SU-DHL-6 (cell line): Measurements from ENCODE around the gene SEPTIN2.
"Not testable (repeated sequence)": the region's sequence is repeated elsewhere in the genome, so short reads cannot be mapped to it uniquely, and the experiment has no call there.

Source experiments
- H2AFZ ChIP-seq: fragments of 200-600 bp; sonication (generic); 2 replicates; pipeline ENCODE4 v1.6.1; 2014; ENCODE audit warnings: low read depth, mild to moderate bottlenecking, moderate library complexity, mixed read lengths, antibody characterized with exemption, low read length; ENCODE audit not compliant: severe bottlenecking
- H3F3A ChIP-seq: fragments of 200-600 bp; shearing (Covaris generic); 2 replicates; pipeline ENCODE4 v1.6.0; 2016; ENCODE audit warnings: antibody characterized with exemption, mild to moderate bottlenecking; ENCODE audit not compliant: insufficient read depth
- H3K27ac ChIP-seq: fragments of 200-600 bp; sonication (generic); 2 replicates; pipeline ENCODE4 v1.5.1; 2016; ENCODE audit warnings: low read depth, mild to moderate bottlenecking, low read length, moderate library complexity, mixed read lengths
- H3K27me3 ChIP-seq: fragments of 200-600 bp; sonication (generic), shearing (Covaris generic); 2 replicates; pipeline ENCODE4 v1.6.0; 2014; ENCODE audit warnings: mild to moderate bottlenecking, low read length
- H3K36me3 ChIP-seq: fragments of 200-600 bp; sonication (generic); 2 replicates; pipeline ENCODE4 v1.6.1; 2014; ENCODE audit warnings: mild to moderate bottlenecking, low read length, mixed read lengths
- H3K4me2 ChIP-seq: fragments of 300-600, 200-600 bp; shearing (Covaris generic), sonication (generic); 2 replicates; pipeline ENCODE4 v1.6.0; 2014; ENCODE audit warnings: low read length, low read depth, mild to moderate bottlenecking; ENCODE audit not compliant: poor library complexity, severe bottlenecking
- H3K4me3 ChIP-seq: fragments of 200-600 bp; sonication (generic); 2 replicates; pipeline ENCODE4 v1.5.1; 2014; ENCODE audit warnings: antibody characterized with exemption, low read length, mild to moderate bottlenecking, mixed read lengths; ENCODE audit not compliant: insufficient read depth, poor library complexity, severe bottlenecking
- H3K79me2 ChIP-seq: fragments of 200-600 bp; sonication (generic); 2 replicates; pipeline ENCODE4 v1.6.1; 2014; ENCODE audit warnings: mild to moderate bottlenecking, low read length, moderate library complexity; ENCODE audit not compliant: insufficient read depth
- H3K9ac ChIP-seq: fragments of 200-600 bp; sonication (generic); 2 replicates; pipeline ENCODE4 v1.7.0; 2014; ENCODE audit warnings: mild to moderate bottlenecking, low read length
- H3K9me2 ChIP-seq: fragments of 200-600 bp; sonication (generic); replicated peaks from 2 replicates; pipeline ENCODE4 v1.6.1; 2014; ENCODE audit warnings: low read length; ENCODE audit not compliant: insufficient read depth
- H3K9me3 ChIP-seq: fragments of 200-600 bp; sonication (generic); 2 replicates; pipeline ENCODE4 v1.6.1; 2014; ENCODE audit warnings: low read length, mixed read lengths; ENCODE audit not compliant: insufficient read depth
- H4K20me1 ChIP-seq: fragments of 200-600 bp; sonication (generic); 2 replicates; pipeline ENCODE4 v1.6.1; 2014; ENCODE audit warnings: low read depth, mild to moderate bottlenecking, antibody characterized with exemption, low read length, moderate library complexity, mixed read lengths
- EZH2phosphoT487 ChIP-seq: fragments of 200-600 bp; sonication (generic), shearing (Covaris generic); conservative IDR thresholded peaks from 2 replicates; pipeline ENCODE4 v1.6.1; 2018; ENCODE audit warnings: mild to moderate bottlenecking, antibody characterized with exemption, low read length, moderate library complexity, mixed read lengths
- TF ChIP-seq, protein P1 (sequence below): fragments of 200-600 bp; sonication (generic); IDR thresholded peaks from one replicate; pipeline ENCODE4 v1.5.1; 2017; ENCODE audit warnings: antibody characterized with exemption, mild to moderate bottlenecking, low read length, moderate library complexity; ENCODE audit not compliant: insufficient read depth, poor library complexity, severe bottlenecking

SEPTIN2 gene

DNA sequence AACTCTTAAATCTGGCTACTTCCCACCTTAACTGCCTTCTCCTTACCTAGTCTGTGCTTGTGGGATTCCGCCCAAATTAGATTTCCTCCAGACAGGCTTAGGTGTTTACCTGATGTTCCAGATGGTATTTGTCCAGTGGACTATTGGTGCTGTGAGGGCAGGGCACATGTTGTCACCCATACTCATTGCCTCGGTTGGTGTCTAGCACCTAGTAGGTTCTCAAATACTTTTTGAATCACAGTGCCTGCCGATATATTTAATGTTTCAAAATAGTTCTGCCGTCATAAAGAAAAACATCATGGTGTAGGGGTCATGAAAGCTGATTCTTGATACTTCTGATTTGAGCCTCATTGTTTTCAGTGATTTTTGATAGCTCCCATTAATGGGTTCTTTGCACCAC, 1.1 kb downstream of the SEPTIN2 start:
- Histone ChIP-seq H3K36me3 (peaks cover 10% of the 10 kb centered on the region), H3K9ac (peak overlapping the region; percentile 83), H3F3A (peaks cover 10% of the 10 kb centered on the region; the same call in 1 of the 2 replicates), H3K4me2 (peak overlapping the region; percentile 95), H3K27me3 (no peaks in the 10 kb centered on the region), H3K9me2 (no peaks in the 10 kb centered on the region), H3K79me2 (peaks cover 90% of the 10 kb centered on the region), H3K4me3 (peak overlapping the region; percentile 80), H4K20me1 (peaks cover 16% of the 10 kb centered on the region), H3K9me3 (no peaks in the 10 kb centered on the region), H2AFZ (no peak overlapping the region), H3K27ac (peak overlapping the region; percentile 81)
- TF ChIP-seq, protein P1, sequence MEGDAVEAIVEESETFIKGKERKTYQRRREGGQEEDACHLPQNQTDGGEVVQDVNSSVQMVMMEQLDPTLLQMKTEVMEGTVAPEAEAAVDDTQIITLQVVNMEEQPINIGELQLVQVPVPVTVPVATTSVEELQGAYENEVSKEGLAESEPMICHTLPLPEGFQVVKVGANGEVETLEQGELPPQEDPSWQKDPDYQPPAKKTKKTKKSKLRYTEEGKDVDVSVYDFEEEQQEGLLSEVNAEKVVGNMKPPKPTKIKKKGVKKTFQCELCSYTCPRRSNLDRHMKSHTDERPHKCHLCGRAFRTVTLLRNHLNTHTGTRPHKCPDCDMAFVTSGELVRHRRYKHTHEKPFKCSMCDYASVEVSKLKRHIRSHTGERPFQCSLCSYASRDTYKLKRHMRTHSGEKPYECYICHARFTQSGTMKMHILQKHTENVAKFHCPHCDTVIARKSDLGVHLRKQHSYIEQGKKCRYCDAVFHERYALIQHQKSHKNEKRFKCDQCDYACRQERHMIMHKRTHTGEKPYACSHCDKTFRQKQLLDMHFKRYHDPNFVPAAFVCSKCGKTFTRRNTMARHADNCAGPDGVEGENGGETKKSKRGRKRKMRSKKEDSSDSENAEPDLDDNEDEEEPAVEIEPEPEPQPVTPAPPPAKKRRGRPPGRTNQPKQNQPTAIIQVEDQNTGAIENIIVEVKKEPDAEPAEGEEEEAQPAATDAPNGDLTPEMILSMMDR = no peak
- TF ChIP-seq EZH2phosphoT487 = no peak

DNA sequence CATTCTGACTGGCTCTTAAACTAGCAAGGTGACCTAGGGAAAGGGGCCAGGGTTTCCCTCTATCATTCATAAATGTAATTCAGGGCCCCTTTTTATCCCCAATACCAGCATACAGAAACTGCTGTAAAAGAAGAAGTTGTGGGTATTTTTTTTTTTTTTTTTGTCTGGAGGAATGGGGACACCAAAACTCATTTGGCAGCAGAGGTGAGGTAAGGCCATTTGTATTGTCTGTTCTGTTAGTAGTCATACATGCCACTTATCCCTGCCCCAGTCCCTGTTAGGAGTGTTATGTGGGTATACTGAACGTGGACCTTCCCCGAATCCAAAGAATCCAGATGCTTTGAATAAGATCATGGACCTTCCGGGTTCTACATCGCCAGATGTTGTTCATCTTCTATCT, 1.7 kb downstream of the SEPTIN2 start:
- peaks cover 10% of the 10 kb centered on the region for H3K36me3 ChIP-seq
- H3K9me2 ChIP-seq = no peaks in the 10 kb centered on the region
- H3K9me3 ChIP-seq = no peaks in the 10 kb centered on the region
- H4K20me1 ChIP-seq = peaks cover 19% of the 10 kb centered on the region
- peaks cover 4% of the 10 kb centered on the region; the same call in 1 of the 2 replicates for H3F3A ChIP-seq
- H3K4me3 ChIP-seq = peak overlapping the region; percentile 80
- H3K27me3 ChIP-seq = no peaks in the 10 kb centered on the region
- H3K4me2 ChIP-seq = peak overlapping the region; percentile 95
- peak overlapping the region; percentile 81 for H3K27ac ChIP-seq
- H3K79me2 ChIP-seq = peaks cover 90% of the 10 kb centered on the region
- no peak for TF ChIP-seq EZH2phosphoT487
- TF ChIP-seq, protein P1 = no peak
- H3K9ac ChIP-seq = peak overlapping the region; percentile 83
- H2AFZ ChIP-seq = no peak overlapping the region

DNA sequence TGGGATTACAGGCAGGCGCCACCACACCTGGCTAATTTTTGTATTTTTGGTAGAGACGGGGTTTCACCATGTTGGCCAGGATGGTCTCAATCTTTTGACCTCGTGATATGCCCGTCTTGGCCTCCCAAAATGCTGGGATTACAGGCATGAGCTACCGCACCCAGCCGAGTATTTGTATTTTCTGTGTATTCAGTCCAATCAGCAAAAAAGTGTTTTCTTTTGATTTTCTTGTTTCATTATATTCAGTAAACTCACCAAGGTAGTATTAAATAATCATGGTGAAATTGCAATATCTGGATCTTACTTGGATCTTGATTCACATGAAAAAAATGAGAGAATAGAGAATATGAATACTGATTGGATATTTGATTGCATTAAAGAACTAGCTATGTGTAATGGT, 3.1 kb downstream of the SEPTIN2 start:
- H3K36me3 ChIP-seq, H2AFZ ChIP-seq, H3K9me3 ChIP-seq, H3K27ac ChIP-seq, H3K9me2 ChIP-seq, H3K27me3 ChIP-seq, H3F3A ChIP-seq: not testable (repeated sequence)
- Histone ChIP-seq H3K4me2 (peak overlapping the region; percentile 95), H3K9ac (peak overlapping the region; percentile 83), H3K4me3 (peak overlapping the region; percentile 80), H3K79me2 (peaks cover 90% of the 10 kb centered on the region), H4K20me1 (peaks cover 27% of the 10 kb centered on the region)

DNA sequence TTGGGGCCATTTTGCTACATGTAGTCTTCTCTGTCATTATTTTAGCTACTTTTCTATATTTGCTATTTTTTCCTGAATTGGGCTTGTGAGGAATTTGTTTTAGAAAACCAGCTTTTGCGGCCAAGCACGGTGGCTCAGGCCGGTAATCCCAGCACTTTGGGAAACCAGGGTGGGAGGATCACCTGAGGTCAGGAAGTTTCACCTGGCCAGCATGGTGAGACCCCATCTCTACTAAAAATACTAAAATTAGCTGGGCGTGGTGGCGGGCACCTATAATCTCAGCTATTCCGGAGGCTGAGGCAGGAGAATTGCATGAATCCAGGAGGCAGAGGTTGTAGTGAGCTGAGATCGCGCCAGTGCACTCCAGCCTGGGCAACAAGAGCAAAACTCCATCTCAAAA, 4.7 kb downstream of the SEPTIN2 start:
- H3K9me2 ChIP-seq = no peaks in the 10 kb centered on the region
- peaks cover 21% of the 10 kb centered on the region for H3F3A ChIP-seq
- no peaks in the 10 kb centered on the region for H3K9me3 ChIP-seq
- H3K27ac ChIP-seq = no peak overlapping the region
- no peak overlapping the region for H3K9ac ChIP-seq
- no peak overlapping the region for H3K4me3 ChIP-seq
- H3K27me3 ChIP-seq = no peaks in the 10 kb centered on the region
- peaks cover 35% of the 10 kb centered on the region for H4K20me1 ChIP-seq
- peaks cover 13% of the 10 kb centered on the region for H3K36me3 ChIP-seq
- H3K79me2 ChIP-seq = peaks cover 95% of the 10 kb centered on the region
- no peak overlapping the region for H2AFZ ChIP-seq
- no peak for TF ChIP-seq EZH2phosphoT487
- TF ChIP-seq, protein P1 = no peak
- H3K4me2 ChIP-seq = peak overlapping the region; percentile 95
